IMR-90 (cell line): ENCODE data around the gene ZC3H8. TPM values are rescaled to one million over a fixed set of nuclear protein-coding genes. Genes with fewer than 3 reads are reported as not detected.

Experiments used
- ATAC-seq: fragments of 200-7000 bp; cut with Tn5 transposase; 2 replicates; pipeline ENCODE4 v1.9.1; 2020; ENCODE audit warnings: low read depth, mild to moderate bottlenecking, moderate library complexity
- BruUV-seq: library from RNA; stranded (reverse); fragments of 400-500 nt; replicated peaks from 2 replicates; lab custom pipeline; 2021; lab: Mats Ljungman, UMichigan
- CTCF ChIA-PET: fragments of 300-600 bp; formaldehyde crosslinking; extraction: SDS; loops from one replicate; lab custom pipeline; 2021; ENCODE audit warnings: antibody characterized with exemption; lab: Yijun Ruan, JAX
- POLR2A ChIA-PET: fragments of 300-600 bp; sonication (Branson Sonifier 250); formaldehyde crosslinking; loops from one replicate; lab custom pipeline; 2022; ENCODE audit warnings: antibody characterized with exemption; ENCODE audit not compliant: unreplicated experiment; lab: Charles Lee
- DNase-seq: peaks from one replicate; pipeline ENCODE4 v3.0.0; 2013
- H2AFZ ChIP-seq: replicated peaks from 2 replicates; pipeline ENCODE3; 2013; ENCODE audit warnings: low read length, mild to moderate bottlenecking; ENCODE audit not compliant: poor library complexity
- H2AK5ac ChIP-seq: 2 replicates; pipeline ENCODE4 v1.6.1; 2013; ENCODE audit warnings: low read depth, low read length, inconsistent platforms
- H2AK9ac ChIP-seq: replicated peaks from 2 replicates; pipeline ENCODE3; 2013; ENCODE audit warnings: mild to moderate bottlenecking, low read depth, low read length, moderate library complexity; ENCODE audit not compliant: poor library complexity
- H2BK120ac ChIP-seq: 2 replicates; pipeline ENCODE4 v1.6.1; 2013; ENCODE audit warnings: low read depth, low read length, inconsistent platforms
- H2BK15ac ChIP-seq: 3 replicates; pipeline ENCODE4 v1.6.1; 2013; ENCODE audit warnings: low read depth, low read length, inconsistent platforms
- H2BK20ac ChIP-seq: 2 replicates; pipeline ENCODE4 v1.6.1; 2013; ENCODE audit warnings: low read depth, mild to moderate bottlenecking, inconsistent platforms, low read length, moderate library complexity
- H2BK5ac ChIP-seq: 2 replicates; pipeline ENCODE4 v1.6.1; 2013; ENCODE audit warnings: mild to moderate bottlenecking, low read depth, low read length, inconsistent platforms; ENCODE audit not compliant: poor library complexity, severe bottlenecking
- H3K14ac ChIP-seq: replicated peaks from 2 replicates; pipeline ENCODE4 v1.6.1; 2013; ENCODE audit warnings: low read depth, low read length, inconsistent platforms
- H3K18ac ChIP-seq: 2 replicates; pipeline ENCODE4 v1.6.1; 2013; ENCODE audit warnings: low read depth, low read length, control low read depth
- H3K23ac ChIP-seq: 2 replicates; pipeline ENCODE4 v1.6.1; 2013; ENCODE audit warnings: low read depth, low read length, inconsistent platforms
- H3K27ac ChIP-seq: 2 replicates; pipeline ENCODE4 v1.5.1; 2013; ENCODE audit warnings: mild to moderate bottlenecking, control low read depth, low read length; ENCODE audit not compliant: insufficient read depth
- H3K27me3 ChIP-seq: 2 replicates; pipeline ENCODE4 v1.6.1; 2013; ENCODE audit warnings: low read length; ENCODE audit not compliant: control insufficient read depth, insufficient read depth
- H3K36me3 ChIP-seq: 2 replicates; pipeline ENCODE4 v1.6.1; 2013; ENCODE audit warnings: low read length, mixed read lengths; ENCODE audit not compliant: control insufficient read depth, insufficient read depth
- H3K4ac ChIP-seq: 2 replicates; pipeline ENCODE4 v1.6.1; 2013; ENCODE audit warnings: low read depth, low read length, inconsistent platforms
- H3K4me1 ChIP-seq: 2 replicates; pipeline ENCODE4 v1.6.1; 2013; ENCODE audit warnings: low read length, mixed read lengths; ENCODE audit not compliant: control insufficient read depth, insufficient read depth
- H3K4me2 ChIP-seq: 2 replicates; pipeline ENCODE4 v1.6.1; 2013; ENCODE audit warnings: low read depth, mild to moderate bottlenecking, control low read depth, low read length, moderate library complexity
- H3K4me3 ChIP-seq: 2 replicates; pipeline ENCODE4 v1.5.1; 2013; ENCODE audit warnings: low read depth, mild to moderate bottlenecking, control low read depth, low read length, moderate library complexity; ENCODE audit not compliant: insufficient read depth
- H3K56ac ChIP-seq: 2 replicates; pipeline ENCODE4 v1.6.1; 2013; ENCODE audit warnings: low read length, inconsistent platforms; ENCODE audit not compliant: insufficient read depth; ENCODE audit errors: extremely low read depth
- H3K79me1 ChIP-seq, 2 experiments: 2 replicates each; pipeline ENCODE4 v1.6.1; 2013; ENCODE audit warnings: low read length in 2 of 2, inconsistent platforms in 1 of 2, low read depth in 1 of 2
- H3K9ac ChIP-seq: 2 replicates; pipeline ENCODE4 v1.6.1; 2013; ENCODE audit warnings: low read depth, low read length, control low read depth
- H3K9me1 ChIP-seq: 2 replicates; pipeline ENCODE4 v1.6.1; 2013; ENCODE audit warnings: low read length, inconsistent platforms; ENCODE audit not compliant: insufficient read depth
- H3K9me3 ChIP-seq: 2 replicates; pipeline ENCODE4 v1.6.1; 2013; ENCODE audit warnings: low read length; ENCODE audit not compliant: control insufficient read depth, insufficient read depth
- H4K20me1 ChIP-seq: 2 replicates; pipeline ENCODE4 v1.6.1; 2013; ENCODE audit warnings: low read length, inconsistent platforms; ENCODE audit not compliant: insufficient read depth
- H4K5ac ChIP-seq: 2 replicates; pipeline ENCODE4 v1.6.1; 2013; ENCODE audit warnings: mild to moderate bottlenecking, low read depth, low read length, control low read depth
- H4K8ac ChIP-seq, 2 experiments: 2 replicates each; pipeline ENCODE4 v1.6.1; 2013; ENCODE audit warnings: low read depth in 2 of 2, low read length in 2 of 2, control low read depth in 1 of 2, inconsistent platforms in 1 of 2
- H4K91ac ChIP-seq: 2 replicates; pipeline ENCODE4 v1.6.1; 2013; ENCODE audit warnings: low read depth, low read length, inconsistent platforms; ENCODE audit not compliant: insufficient read depth
- BHLHE40 ChIP-seq: fragments of 150-350 bp; IDR thresholded peaks from 2 replicates; pipeline ENCODE4 v1.6.1; 2016; ENCODE audit warnings: mild to moderate bottlenecking, low read depth, low read length
- CEBPB ChIP-seq: IDR thresholded peaks from 2 replicates; pipeline ENCODE4 v1.6.1; 2012; ENCODE audit warnings: low read depth, low read length, improper control_type of control experiment
- ELK1 ChIP-seq: fragments of 150-350 bp; IDR thresholded peaks from 2 replicates; pipeline ENCODE4 v1.6.1; 2016; ENCODE audit warnings: low read depth, mild to moderate bottlenecking, low read length, moderate library complexity, borderline replicate concordance
- RCOR1 ChIP-seq: IDR thresholded peaks from 2 replicates; pipeline ENCODE4 v1.6.1; 2012; ENCODE audit warnings: mild to moderate bottlenecking, low read length, improper control_type of control experiment; ENCODE audit not compliant: insufficient replicate concordance
- RFX5 ChIP-seq: IDR thresholded peaks from 2 replicates; pipeline ENCODE4 v1.8.0; 2012; ENCODE audit warnings: low read depth, mild to moderate bottlenecking, low read length, moderate library complexity
- SMC3 ChIP-seq: fragments of 150-350 bp; IDR thresholded peaks from 2 replicates; pipeline ENCODE4 v1.6.1; 2016; ENCODE audit warnings: low read depth, mild to moderate bottlenecking, antibody characterized with exemption, low read length, moderate library complexity
- USF2 ChIP-seq: fragments of 150-350 bp; IDR thresholded peaks from 2 replicates; pipeline ENCODE4 v1.6.1; 2017; ENCODE audit warnings: mild to moderate bottlenecking, antibody characterized with exemption, low read length, low read depth
- WGBS, 2 experiments: methylation state at CpG; one replicate each; pipeline versions ENCODE4 v1.1.5 to v1.1.7; 2013; ENCODE audit warnings: missing lambda C conversion rate in 2 of 2; ENCODE audit not compliant: insufficient read length in 1 of 2; ENCODE audit errors: extremely low coverage in 2 of 2; 5-methylcytosine and 5-hydroxymethylcytosine counted together
- dilution Hi-C: fragments of 300-500 bp; cut with HindIII; formaldehyde crosslinking; loops from one replicate; pipeline ENCODE4 v1.14.3; 2018; ENCODE audit warnings: low sequenced_read_pairs; ENCODE audit not compliant: unreplicated experiment
- in situ Hi-C: fragments of 300-500 bp; cut with MboI; formaldehyde crosslinking; loops from 3 replicates; pipeline ENCODE4 v1.14.3; 2019; ENCODE audit warnings: low sequenced_read_pairs, inconsistent platforms, mixed read lengths
- intact Hi-C: fragments of 100-400 bp; cut with micrococcal nuclease; formaldehyde crosslinking; loops from 2 replicates; pipeline ENCODE4 v1.10.0; 2022
- polyA plus RNA-seq, 3 experiments: library from polyadenylated mRNA; depleted of rRNA; stranded (reverse); fragments of >200 nt; gene quantifications; 2 replicates each; pipeline ENCODE4 v1.2.3, GENCODE V29; 2012; ENCODE audit warnings: low replicate concordance in 1 of 3
- total RNA-seq: library from RNA; depleted of rRNA; stranded (reverse); fragments of >200 nt; gene quantifications from 2 replicates; pipeline ENCODE4 v1.2.3, GENCODE V29; 2012

Gene ZC3H8
- total and polyA plus RNA-seq, 2 of the 4 experiments (the other 2 are of a cell fraction): 0.18 to 1.6 TPM

GRCh38 chr2:112194482-112194881 is 60.4 kb downstream of the ZC3H8 start:
- Histone ChIP-seq H3K27ac (no peak overlapping the region), H3K14ac (no peak overlapping the region), H2AK9ac (no peak overlapping the region), H3K36me3 (no peaks in the 10 kb centered on the region), H4K5ac (no peak overlapping the region), H2BK15ac (no peak overlapping the region), H3K18ac (no peak overlapping the region), H3K27me3 (peaks cover 27% of the 10 kb centered on the region), H3K4ac (no peak overlapping the region), H4K91ac (no peak overlapping the region), H3K4me2 (no peak overlapping the region), H4K8ac (no peak overlapping the region), H3K4me1 (no peaks in the 10 kb centered on the region), H3K79me1 (no peaks in the 10 kb centered on the region), H2BK120ac (no peak overlapping the region), H3K9ac (no peak overlapping the region), H2BK20ac (no peak overlapping the region), H2AFZ (no peak overlapping the region), H3K23ac (no peak overlapping the region), H3K9me3 (no peaks in the 10 kb centered on the region), H4K20me1 (no peaks in the 10 kb centered on the region), H3K4me3 (no peak overlapping the region), H3K9me1 (no peaks in the 10 kb centered on the region), H3K56ac (no peak overlapping the region), H2BK5ac (no peak overlapping the region), H2AK5ac (no peak overlapping the region)
- dilution Hi-C loops: no loop called here
- no TSS peak for BruUV-seq
- ATAC-seq (no peak), DNase-seq (no peak)
- ChIA-PET POLR2A (no interaction called here), CTCF (no interaction called here)
- no peak for TF ChIP-seq RCOR1
- TF ChIP-seq BHLHE40: no peak
- no peak for TF ChIP-seq CEBPB
- no peak for TF ChIP-seq SMC3
- TF ChIP-seq ELK1: no peak
- no peak for TF ChIP-seq RFX5
- no peak for TF ChIP-seq USF2
- WGBS, 2 experiments: no CpG with 5 or more reads among the region's 4 CpGs
- intact Hi-C loops: no loop called here
- in situ Hi-C loops: no loop called here
